ENCODE data around the gene IKZF1. TPM values are rescaled to one million over a fixed set of nuclear protein-coding genes. Genes with fewer than 3 reads are reported as not detected.

The IKZF1 gene
- not detected in 5 replicates for total RNA-seq (2022; extraction: Qiagen RNA extraction; ENCODE audit: low read depth)

GRCh38 chr7:50304129-50304910 lies at the start of gene IKZF1:
IKZF1 (plus strand) TSS chr7:50304716; CDS start chr7:50319062, 14,346 bp downstream.

GRCh38 chr7:50449881-50450589 lies 145.5 kb downstream of the IKZF1 start, which contains the start of gene FIGNL1:
FIGNL1 (minus strand) TSS chr7:50450350; CDS start chr7:50447287, 3,063 bp downstream.

Other genes starting within 250 kb of the IKZF1 start
- not detected in 5 replicates for gene ZPBP, start 211.5 kb upstream of the IKZF1 start, total RNA-seq (2022; extraction: Qiagen RNA extraction; ENCODE audit: low read depth)
- gene FIGNL1, start 145.6 kb downstream of the IKZF1 start, total RNA-seq (2022; extraction: Qiagen RNA extraction; ENCODE audit: low read depth) = 12.1 to 19.9 TPM (median 17.5 TPM) in 5 replicates

Measured in A549 treated with ZK216348 at 1 μM for 4 hours (cell line).